D341Med (cell line): ENCODE results near the gene ADAMTSL3.
"Not testable (repeated sequence)": the region's sequence is repeated elsewhere in the genome, so short reads cannot be mapped to it uniquely, and the experiment has no call there.

Source experiments
- DNase-seq: peaks from one replicate; pipeline ENCODE4 v3.0.0; 2012; ENCODE audit warnings: low spot score

ADAMTSL3 gene

DNA sequence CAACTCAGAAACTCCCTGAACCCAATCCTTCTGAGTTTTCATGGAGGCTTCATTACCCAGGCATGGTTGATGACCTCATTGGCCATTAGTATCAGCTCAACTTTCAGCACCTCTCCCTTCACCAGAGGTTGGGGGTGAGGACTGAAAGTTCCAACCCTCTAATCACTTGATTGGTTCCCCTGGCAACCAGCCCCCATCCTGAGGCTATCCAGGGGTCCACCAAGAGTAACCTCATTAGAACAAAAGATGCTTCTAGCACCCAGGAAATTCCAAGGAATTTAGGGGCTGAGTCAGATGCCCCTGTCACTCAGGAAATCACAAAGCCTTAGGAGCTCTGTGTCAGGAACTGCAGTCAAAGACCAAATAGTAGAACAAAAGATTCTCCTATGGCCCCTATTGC is 43.8 kb downstream of the ADAMTSL3 start:
- no peak for DNase-seq

DNA sequence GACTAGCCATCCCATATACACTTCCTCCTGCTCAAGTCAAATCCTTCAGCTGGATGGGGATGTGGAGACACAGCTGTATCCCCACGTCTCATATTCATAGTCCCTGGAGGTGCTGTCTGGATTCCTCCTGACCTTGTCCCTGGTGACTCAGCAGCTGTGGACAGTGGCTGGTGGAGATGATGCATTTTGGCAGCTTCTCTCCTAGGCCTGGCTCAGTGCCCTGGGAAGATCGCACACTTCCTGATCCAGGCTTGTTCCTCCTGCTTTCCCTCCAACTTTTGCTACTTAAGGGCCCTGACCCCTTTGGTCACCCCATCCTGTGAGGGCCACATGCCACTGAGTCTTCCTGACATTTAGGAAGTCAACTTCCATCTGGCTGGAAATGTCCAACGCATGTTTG is 44.4 kb downstream of the ADAMTSL3 start:
- DNase-seq: no peak

- no peak for DNase-seq
Measured at GRCh38 chr15:83699028-83699427, 45.1 kb downstream of the ADAMTSL3 start.

DNA sequence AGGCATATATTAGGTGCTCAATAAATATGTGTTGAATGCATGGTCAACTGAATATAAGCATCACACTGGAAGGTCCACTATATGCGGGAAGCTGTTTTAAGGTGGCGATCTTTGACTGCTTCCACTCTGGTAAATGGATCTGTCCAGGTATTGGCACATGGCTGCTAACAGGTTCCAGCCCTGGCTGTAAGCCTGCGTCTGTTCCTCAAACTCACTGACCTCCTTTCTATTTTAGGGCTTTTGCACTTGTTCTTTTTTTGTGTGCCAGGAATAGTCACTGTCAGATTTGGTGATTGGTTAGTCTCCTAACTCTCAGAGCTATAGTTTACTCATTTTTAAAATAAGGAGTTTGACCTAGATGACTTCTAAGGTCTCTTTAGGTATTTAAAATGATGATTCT is 46.2 kb downstream of the ADAMTSL3 start:
- DNase-seq: no peak

- not testable (repeated sequence) for DNase-seq
Measured at GRCh38 chr15:83702314-83702713, 48.4 kb downstream of the ADAMTSL3 start.

GRCh38 chr15:83708328-83708727 is 54.4 kb downstream of the ADAMTSL3 start:
- DNase-seq: no peak

- no peak for DNase-seq
Measured at GRCh38 chr15:83709241-83709640, 55.3 kb downstream of the ADAMTSL3 start.

- no peak for DNase-seq
Measured at GRCh38 chr15:83709811-83710210, 55.9 kb downstream of the ADAMTSL3 start.

DNA sequence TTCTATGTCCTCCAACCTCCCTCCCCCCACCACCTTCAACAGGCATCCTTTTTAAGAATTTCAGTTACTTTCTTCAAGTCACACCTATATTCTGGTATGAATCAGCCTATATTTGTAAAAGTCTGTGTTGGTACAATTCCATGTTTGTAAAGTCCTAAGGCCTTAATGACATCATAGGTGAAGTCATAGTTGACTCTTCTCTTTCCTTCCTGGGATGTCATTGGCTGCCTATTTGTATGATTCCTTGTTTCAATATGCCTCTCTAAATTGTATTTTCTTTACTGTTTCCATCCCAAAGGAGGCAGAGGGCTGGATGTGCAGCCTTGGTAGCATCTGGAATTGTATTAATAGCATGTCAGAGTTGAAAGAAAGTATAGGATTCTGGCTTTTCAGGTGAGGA is 56.5 kb downstream of the ADAMTSL3 start:
- no peak for DNase-seq

DNA sequence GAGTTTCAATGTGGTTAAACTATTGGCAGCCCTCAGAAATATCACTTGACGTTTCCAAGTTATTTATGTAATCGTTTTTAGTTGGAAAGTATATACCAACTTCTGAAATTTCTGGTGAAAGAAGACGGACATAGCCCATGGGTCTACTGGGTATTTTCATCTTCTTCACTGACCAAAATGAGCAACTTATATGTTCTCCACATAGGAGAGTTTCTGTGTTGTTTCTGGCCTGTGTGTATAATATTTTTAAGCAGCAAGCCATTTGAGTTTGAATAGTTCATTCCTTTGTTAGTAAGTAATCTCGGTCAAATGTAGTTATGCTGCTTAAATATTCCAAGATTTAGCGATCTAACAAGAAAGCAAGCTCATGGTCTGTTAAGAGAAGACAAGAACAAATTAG is 57.3 kb downstream of the ADAMTSL3 start:
- DNase-seq: no peak

- no peak for DNase-seq
Measured at GRCh38 chr15:83713242-83713641, 59.3 kb downstream of the ADAMTSL3 start.

- no peak for DNase-seq
Measured at GRCh38 chr15:83714939-83715628, 61.2 kb downstream of the ADAMTSL3 start.

GRCh38 chr15:83716605-83717004 is 62.7 kb downstream of the ADAMTSL3 start:
- no peak for DNase-seq

- no peak for DNase-seq
Measured at GRCh38 chr15:83717010-83717409, 63.1 kb downstream of the ADAMTSL3 start.

DNA sequence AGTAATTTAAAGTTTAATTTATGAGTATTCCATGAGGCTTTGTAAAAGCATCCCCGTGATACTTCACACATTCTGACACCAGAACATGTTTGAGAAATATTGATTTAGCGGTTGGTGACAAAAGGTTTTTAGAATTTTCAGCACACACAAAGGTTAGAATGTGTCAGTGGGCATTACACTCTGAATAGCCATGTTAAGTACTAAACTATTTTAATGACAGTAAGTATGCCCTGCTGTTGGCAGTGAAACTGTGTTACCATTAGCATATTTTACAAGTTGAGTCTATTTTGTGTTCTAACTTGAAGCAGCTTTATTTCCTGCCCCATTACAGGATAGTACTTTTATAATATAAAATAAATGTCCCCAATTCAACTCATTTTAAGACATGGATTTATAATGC is 66.5 kb downstream of the ADAMTSL3 start:
- no peak for DNase-seq

GRCh38 chr15:83721031-83721430 is 67.1 kb downstream of the ADAMTSL3 start:
- DNase-seq: no peak

DNA sequence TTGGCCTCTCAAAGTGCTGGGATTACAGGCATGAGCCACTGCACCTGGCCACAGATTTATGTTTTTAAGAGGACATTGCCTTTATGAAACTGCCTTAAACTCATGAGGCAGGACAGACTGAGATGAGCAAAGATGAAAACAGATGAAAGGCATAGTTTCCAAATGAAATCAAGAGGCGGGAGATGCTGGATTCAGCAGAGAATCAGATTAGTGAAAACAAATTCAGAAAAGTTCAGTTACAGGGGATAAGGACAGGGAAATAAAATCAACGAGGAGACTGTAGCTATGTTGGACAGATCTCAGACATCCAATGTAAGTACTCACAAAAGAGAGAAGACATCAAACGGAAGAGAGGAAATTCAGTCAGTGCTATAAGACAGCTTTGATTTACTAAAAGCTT is 68.1 kb downstream of the ADAMTSL3 start:
- no peak for DNase-seq

DNA sequence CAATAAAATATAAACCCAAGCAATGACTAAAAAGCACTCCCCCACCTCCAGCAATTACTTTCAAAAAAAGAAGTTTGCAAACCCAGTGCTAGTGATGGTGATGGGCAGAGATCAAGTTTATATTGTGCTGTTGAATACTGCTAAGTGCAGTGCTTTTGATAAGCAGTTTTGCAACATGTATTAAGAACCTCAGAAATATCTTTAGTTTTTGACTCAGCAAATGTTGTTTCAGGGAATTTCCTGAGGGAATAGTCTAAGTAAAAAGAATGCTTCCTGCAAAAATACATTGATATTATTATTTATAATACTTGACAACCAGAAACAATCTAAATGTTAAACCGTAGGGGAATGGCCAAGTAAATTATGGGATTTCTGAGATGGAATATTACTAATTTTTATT is 69.3 kb downstream of the ADAMTSL3 start:
- DNase-seq: no peak

GRCh38 chr15:83732196-83732595 is 78.3 kb downstream of the ADAMTSL3 start:
- DNase-seq: no peak

- no peak for DNase-seq
Measured at GRCh38 chr15:83732770-83733169, 78.8 kb downstream of the ADAMTSL3 start.

DNA sequence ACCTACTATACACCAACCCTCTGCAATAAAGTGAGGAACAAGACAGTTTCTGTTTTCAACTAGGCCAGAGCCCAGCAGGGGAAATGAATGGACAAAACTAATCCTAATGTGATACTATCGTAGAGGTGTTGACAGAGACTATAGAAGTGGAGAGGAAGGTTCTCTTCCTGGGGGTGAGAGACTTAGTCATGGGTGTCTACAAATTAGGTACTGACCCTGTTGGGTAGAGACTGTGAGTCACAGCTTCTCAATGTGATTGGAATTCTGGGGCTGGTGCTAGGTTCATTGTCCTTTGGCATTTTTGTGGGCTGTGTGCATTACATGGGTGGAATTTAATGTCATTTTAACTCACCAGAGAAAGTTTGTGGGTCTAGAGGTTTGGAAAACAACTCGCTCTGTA is 79.3 kb downstream of the ADAMTSL3 start:
- no peak for DNase-seq

- no peak for DNase-seq
Measured at GRCh38 chr15:83733691-83734090, 79.8 kb downstream of the ADAMTSL3 start.

- no peak for DNase-seq
Measured at GRCh38 chr15:83734487-83734886, 80.6 kb downstream of the ADAMTSL3 start.

DNA sequence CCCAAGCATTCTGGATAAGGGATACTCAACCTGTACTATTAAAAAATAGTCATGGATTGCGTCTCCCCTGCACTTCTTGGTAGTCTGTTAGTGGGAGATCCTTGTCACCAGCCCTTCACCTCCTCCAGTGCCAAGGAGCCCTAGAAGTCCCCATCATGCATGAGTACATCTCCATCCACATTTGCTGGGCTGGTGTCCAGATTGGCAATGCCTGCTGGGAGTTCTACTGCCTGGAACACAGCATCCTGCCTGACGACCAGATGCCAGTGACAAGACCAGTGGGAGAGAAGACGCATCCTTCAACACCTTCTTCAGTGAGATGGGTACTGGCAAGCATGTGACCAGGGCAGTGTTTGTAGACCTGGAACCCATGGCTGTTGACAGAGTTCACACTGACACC is 85.7 kb downstream of the ADAMTSL3 start:
- DNase-seq: no peak

DNA sequence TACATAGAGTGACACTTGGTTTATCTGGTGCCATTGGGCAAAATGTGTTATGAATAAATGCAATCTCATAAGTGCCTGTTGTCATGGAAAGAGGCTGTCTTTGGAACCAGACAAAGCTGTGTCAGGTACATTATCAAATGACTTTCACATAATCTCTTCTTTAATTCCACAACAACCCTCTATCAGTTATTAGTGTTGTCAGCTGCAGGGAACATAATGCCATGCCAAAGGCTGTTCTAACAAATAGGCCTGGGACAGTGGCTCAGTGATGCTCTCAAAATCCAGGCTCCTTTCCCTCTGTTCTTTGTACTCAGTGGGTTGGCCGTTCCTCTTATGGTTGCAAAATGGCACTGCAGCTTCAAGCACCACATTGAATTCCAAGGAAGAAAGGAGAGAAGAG is 91.8 kb downstream of the ADAMTSL3 start:
- DNase-seq: no peak
